Measurements from ENCODE around the gene IL5.
A peak's percentile ranks its signal among the peaks of the same experiment; 100 is the strongest.

Gene IL5

DNA sequence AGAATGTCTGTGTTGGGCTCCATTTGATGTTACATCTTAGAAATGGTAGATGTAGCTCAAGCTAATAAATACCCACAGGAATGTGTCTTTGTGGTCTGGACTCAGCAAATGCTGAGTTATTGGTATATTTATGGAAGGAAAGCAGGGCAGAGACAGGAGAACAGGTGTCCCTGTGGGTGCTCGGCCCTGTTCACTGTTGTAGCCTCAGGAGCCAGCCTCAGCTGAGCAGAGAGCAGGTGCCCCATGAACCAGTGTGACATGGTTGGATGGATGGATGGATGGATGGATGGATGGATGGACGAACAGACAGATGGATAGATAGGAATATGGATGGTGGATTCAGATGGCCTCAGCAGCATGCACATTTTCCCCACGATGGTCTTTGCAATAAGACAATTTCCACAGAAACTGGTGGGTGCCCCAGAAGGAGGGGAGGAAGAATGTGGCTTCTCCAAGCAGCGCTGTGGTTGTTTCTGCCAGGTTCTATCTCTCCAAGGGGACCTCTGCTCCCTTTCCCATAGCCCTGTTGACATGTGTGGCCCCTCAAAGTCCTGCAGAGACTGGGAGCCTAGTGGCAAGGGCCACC is 44.5 kb downstream of the IL5 start:
- H3K4me3 ChIP-seq (ENCODE audit: low read length in 2 of 2) = no peak overlapping the region
- peak overlapping the region; percentile 92 for H3K27ac ChIP-seq (ENCODE audit: low read length)
- no peak overlapping the region for H3K9ac ChIP-seq (ENCODE audit: low read length in 2 of 2)
- no peaks in the 10 kb centered on the region for H3K9me3 ChIP-seq (ENCODE audit: control insufficient read depth in 2 of 2, low read length in 2 of 2)
- H3K4me1 ChIP-seq (ENCODE audit: control insufficient read depth, insufficient read depth, low read length) = peaks cover 50% of the 10 kb centered on the region
- no peaks in the 10 kb centered on the region for H3K27me3 ChIP-seq (ENCODE audit: control insufficient read depth in 1 of 2, insufficient read depth in 2 of 2, low read length in 2 of 2)
- no peaks in the 10 kb centered on the region for H3K36me3 ChIP-seq (ENCODE audit: control insufficient read depth in 2 of 2, insufficient read depth in 2 of 2, low read length in 2 of 2)

DNA sequence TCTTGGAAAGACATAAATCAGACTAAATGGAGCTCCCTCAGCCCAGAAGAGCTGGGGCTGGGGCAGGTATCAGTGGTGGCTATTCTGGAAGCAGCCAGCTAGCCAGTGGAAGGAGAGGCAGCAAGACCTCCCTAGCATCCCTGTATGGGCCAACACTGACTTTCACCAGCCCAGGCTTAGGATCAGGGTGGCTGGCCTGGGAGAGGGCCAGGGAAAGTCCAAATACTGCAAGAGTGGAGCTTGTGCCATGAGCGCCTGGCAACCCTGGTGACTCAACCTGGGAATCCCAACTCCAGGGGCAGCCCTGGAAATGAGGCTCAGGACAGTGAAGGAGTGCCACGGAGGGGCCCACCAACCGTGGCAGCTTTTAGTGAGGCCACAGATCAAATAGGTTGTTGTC is 45.2 kb downstream of the IL5 start:
- Histone ChIP-seq H3K9me3 (ENCODE audit: control insufficient read depth in 2 of 2, low read length in 2 of 2) (no peaks in the 10 kb centered on the region), H3K27me3 (ENCODE audit: control insufficient read depth in 1 of 2, insufficient read depth in 2 of 2, low read length in 2 of 2) (no peaks in the 10 kb centered on the region), H3K4me3 (ENCODE audit: low read length in 2 of 2) (no peak overlapping the region), H3K9ac (ENCODE audit: low read length in 2 of 2) (peak overlapping the region in 1 of 2 donors; percentile 19), H3K36me3 (ENCODE audit: control insufficient read depth in 2 of 2, insufficient read depth in 2 of 2, low read length in 2 of 2) (no peaks in the 10 kb centered on the region), H3K4me1 (ENCODE audit: control insufficient read depth, insufficient read depth, low read length) (peaks cover 50% of the 10 kb centered on the region), H3K27ac (ENCODE audit: low read length) (peak overlapping the region; percentile 92)

GRCh38 chr5:132497488-132497997 is 45.8 kb downstream of the IL5 start:
- Histone ChIP-seq H3K4me1 (ENCODE audit: control insufficient read depth, insufficient read depth, low read length) (peaks cover 50% of the 10 kb centered on the region), H3K4me3 (ENCODE audit: low read length in 2 of 2) (peak overlapping the region; percentile 67 to 90), H3K9ac (ENCODE audit: low read length in 2 of 2) (peak overlapping the region; percentile 55 to 87), H3K36me3 (ENCODE audit: control insufficient read depth in 2 of 2, insufficient read depth in 2 of 2, low read length in 2 of 2) (no peaks in the 10 kb centered on the region), H3K9me3 (ENCODE audit: control insufficient read depth in 2 of 2, low read length in 2 of 2) (no peaks in the 10 kb centered on the region), H3K27ac (ENCODE audit: low read length) (peak overlapping the region; percentile 92), H3K27me3 (ENCODE audit: control insufficient read depth in 1 of 2, insufficient read depth in 2 of 2, low read length in 2 of 2) (no peaks in the 10 kb centered on the region)

GRCh38 chr5:132496631-132497487 is 46.5 kb downstream of the IL5 start:
- H3K9ac ChIP-seq (ENCODE audit: low read length in 2 of 2) = peak overlapping the region; percentile 75 to 87
- H3K4me3 ChIP-seq (ENCODE audit: low read length in 2 of 2) = peak overlapping the region; percentile 87 to 90
- peak overlapping the region; percentile 92 for H3K27ac ChIP-seq (ENCODE audit: low read length)
- peaks cover 52% of the 10 kb centered on the region for H3K4me1 ChIP-seq (ENCODE audit: control insufficient read depth, insufficient read depth, low read length)
- no peaks in the 10 kb centered on the region for H3K36me3 ChIP-seq (ENCODE audit: control insufficient read depth in 2 of 2, insufficient read depth in 2 of 2, low read length in 2 of 2)
- H3K9me3 ChIP-seq (ENCODE audit: control insufficient read depth in 2 of 2, low read length in 2 of 2) = no peaks in the 10 kb centered on the region
- H3K27me3 ChIP-seq (ENCODE audit: control insufficient read depth in 1 of 2, insufficient read depth in 2 of 2, low read length in 2 of 2) = no peaks in the 10 kb centered on the region

DNA sequence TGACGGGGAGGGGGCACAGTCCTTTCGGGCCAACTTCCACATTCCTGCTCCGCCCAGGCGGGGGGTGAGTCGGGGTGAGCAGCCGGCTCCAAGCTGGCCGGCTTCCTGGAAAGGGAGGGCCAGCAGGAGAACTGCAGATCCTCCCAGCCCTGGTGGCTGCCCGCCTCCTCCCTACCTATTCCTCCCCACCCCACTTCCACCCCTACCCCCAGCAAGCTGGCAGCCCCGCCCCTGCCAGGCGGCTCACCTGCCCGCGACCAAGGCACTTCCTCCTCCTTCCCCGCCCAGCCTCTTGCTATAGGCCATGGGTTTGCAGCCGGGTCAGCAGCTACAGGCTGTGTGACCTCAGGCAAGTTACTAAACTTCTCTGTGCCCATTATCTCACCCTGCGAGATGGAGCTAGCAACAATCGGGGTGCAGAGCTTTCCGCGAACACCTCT is 47.1 kb downstream of the IL5 start:
- peaks cover 51% of the 10 kb centered on the region for H3K4me1 ChIP-seq (ENCODE audit: control insufficient read depth, insufficient read depth, low read length)
- no peaks in the 10 kb centered on the region for H3K9me3 ChIP-seq (ENCODE audit: control insufficient read depth in 2 of 2, low read length in 2 of 2)
- no peaks in the 10 kb centered on the region for H3K27me3 ChIP-seq (ENCODE audit: control insufficient read depth in 1 of 2, insufficient read depth in 2 of 2, low read length in 2 of 2)
- H3K36me3 ChIP-seq (ENCODE audit: control insufficient read depth in 2 of 2, insufficient read depth in 2 of 2, low read length in 2 of 2) = no peaks in the 10 kb centered on the region
- peak overlapping the region; percentile 92 for H3K27ac ChIP-seq (ENCODE audit: low read length)
- peak overlapping the region; percentile 75 to 87 for H3K9ac ChIP-seq (ENCODE audit: low read length in 2 of 2)
- H3K4me3 ChIP-seq (ENCODE audit: low read length in 2 of 2) = peak overlapping the region; percentile 87 to 90

GRCh38 chr5:132495667-132496190 is 47.6 kb downstream of the IL5 start:
- no peaks in the 10 kb centered on the region for H3K36me3 ChIP-seq (ENCODE audit: control insufficient read depth in 2 of 2, insufficient read depth in 2 of 2, low read length in 2 of 2)
- H3K27me3 ChIP-seq (ENCODE audit: control insufficient read depth in 1 of 2, insufficient read depth in 2 of 2, low read length in 2 of 2) = no peaks in the 10 kb centered on the region
- peaks cover 49% of the 10 kb centered on the region for H3K4me1 ChIP-seq (ENCODE audit: control insufficient read depth, insufficient read depth, low read length)
- peak overlapping the region; percentile 55 to 90 for H3K4me3 ChIP-seq (ENCODE audit: low read length in 2 of 2)
- H3K27ac ChIP-seq (ENCODE audit: low read length) = peak overlapping the region; percentile 92
- no peaks in the 10 kb centered on the region for H3K9me3 ChIP-seq (ENCODE audit: control insufficient read depth in 2 of 2, low read length in 2 of 2)
- H3K9ac ChIP-seq (ENCODE audit: low read length in 2 of 2) = peak overlapping the region; percentile 71 to 87

DNA sequence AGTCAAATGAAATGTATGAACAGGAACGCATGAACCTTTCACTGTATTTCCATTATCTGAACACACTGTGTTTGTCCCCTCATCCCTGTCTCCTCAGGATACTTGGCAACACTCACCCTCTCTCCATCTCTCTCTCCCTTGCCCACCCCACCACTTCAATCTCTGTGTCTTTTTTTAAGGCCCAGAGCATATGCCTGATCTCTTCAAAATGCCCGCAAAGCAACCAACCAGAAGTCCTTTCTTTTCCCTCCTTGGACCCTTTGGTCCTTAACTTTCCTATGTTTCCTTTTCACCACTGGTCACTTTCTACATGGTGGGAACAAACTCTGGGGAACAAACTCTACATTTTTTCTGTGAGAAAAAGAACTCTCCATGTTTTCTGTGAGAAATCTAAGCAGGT is 49.5 kb downstream of the IL5 start:
- Histone ChIP-seq H3K9me3 (ENCODE audit: control insufficient read depth in 2 of 2, low read length in 2 of 2) (no peaks in the 10 kb centered on the region), H3K36me3 (ENCODE audit: control insufficient read depth in 2 of 2, insufficient read depth in 2 of 2, low read length in 2 of 2) (peaks cover 0 to 6% of the 10 kb centered on the region in 2 donors), H3K9ac (ENCODE audit: low read length in 2 of 2) (no peak overlapping the region), H3K27me3 (ENCODE audit: control insufficient read depth in 1 of 2, insufficient read depth in 2 of 2, low read length in 2 of 2) (no peaks in the 10 kb centered on the region), H3K4me1 (ENCODE audit: control insufficient read depth, insufficient read depth, low read length) (peaks cover 61% of the 10 kb centered on the region), H3K4me3 (ENCODE audit: low read length in 2 of 2) (no peak overlapping the region), H3K27ac (ENCODE audit: low read length) (peak overlapping the region; percentile 92)

DNA sequence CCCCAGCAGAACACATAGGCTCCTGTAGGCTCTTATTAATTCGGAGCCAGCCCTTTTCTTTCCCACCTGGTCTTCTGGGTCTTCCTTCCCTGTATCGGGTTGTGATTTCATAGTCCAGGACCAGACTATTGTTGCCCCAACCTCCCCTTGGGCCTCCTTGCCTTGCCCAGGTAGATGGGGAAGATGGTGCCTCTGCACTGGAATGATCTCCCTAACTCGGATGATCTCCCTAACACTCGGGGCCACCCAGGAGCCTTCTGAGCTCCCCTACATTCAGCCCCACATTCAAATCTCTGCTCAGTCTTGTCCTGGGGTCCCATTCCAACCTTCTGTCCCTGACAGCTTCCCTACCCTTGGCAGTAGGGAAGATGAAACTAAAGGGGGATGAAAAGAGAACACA is 50.1 kb downstream of the IL5 start:
- Histone ChIP-seq H3K9me3 (ENCODE audit: control insufficient read depth in 2 of 2, low read length in 2 of 2) (no peaks in the 10 kb centered on the region), H3K27ac (ENCODE audit: low read length) (no peak overlapping the region), H3K27me3 (ENCODE audit: control insufficient read depth in 1 of 2, insufficient read depth in 2 of 2, low read length in 2 of 2) (no peaks in the 10 kb centered on the region), H3K36me3 (ENCODE audit: control insufficient read depth in 2 of 2, insufficient read depth in 2 of 2, low read length in 2 of 2) (peaks cover under 1 to 11% of the 10 kb centered on the region in 2 donors), H3K9ac (ENCODE audit: low read length in 2 of 2) (no peak overlapping the region), H3K4me1 (ENCODE audit: control insufficient read depth, insufficient read depth, low read length) (peaks cover 63% of the 10 kb centered on the region), H3K4me3 (ENCODE audit: low read length in 2 of 2) (no peak overlapping the region)

DNA sequence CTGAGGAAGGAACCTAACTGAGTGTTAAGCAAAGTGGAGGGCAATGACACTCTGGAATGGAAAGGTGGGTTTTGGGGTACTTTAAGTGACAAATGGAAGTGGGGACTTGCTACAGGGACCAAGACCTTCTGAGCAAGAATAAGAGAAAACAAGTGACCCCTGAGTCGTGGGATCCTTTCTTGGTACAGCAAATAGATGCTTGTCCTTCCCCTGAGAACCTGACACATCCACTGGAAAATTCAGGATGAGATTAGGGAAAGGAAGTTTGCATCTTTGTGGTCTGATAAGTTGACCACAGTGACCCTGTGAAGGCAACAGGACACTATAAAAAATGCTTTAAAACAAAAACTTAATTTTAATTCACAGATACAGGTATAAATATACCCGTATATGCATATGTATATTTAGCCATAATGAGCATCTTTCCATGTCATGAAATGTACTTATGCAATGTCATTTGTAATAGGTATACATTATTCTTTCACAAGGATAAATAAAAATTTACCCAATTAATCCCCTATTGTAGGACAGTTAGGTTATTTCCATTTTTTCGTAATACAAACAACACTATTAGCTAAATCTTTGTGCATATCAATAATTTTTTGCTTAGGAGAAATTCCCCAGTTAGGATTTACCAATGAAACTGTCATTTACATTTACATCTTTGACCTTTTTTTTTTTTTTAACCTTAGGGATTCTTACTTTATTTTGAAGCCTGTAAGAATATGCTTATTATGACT is 50.8 kb downstream of the IL5 start:
- Histone ChIP-seq H3K27me3 (ENCODE audit: control insufficient read depth in 1 of 2, insufficient read depth in 2 of 2, low read length in 2 of 2) (no peaks in the 10 kb centered on the region), H3K27ac (ENCODE audit: low read length) (peak overlapping the region; percentile 95), H3K36me3 (ENCODE audit: control insufficient read depth in 2 of 2, insufficient read depth in 2 of 2, low read length in 2 of 2) (peaks cover 6 to 18% of the 10 kb centered on the region in 2 donors), H3K4me3 (ENCODE audit: low read length in 2 of 2) (no peak overlapping the region), H3K9me3 (ENCODE audit: control insufficient read depth in 2 of 2, low read length in 2 of 2) (no peaks in the 10 kb centered on the region), H3K9ac (ENCODE audit: low read length in 2 of 2) (no peak overlapping the region), H3K4me1 (ENCODE audit: control insufficient read depth, insufficient read depth, low read length) (peaks cover 63% of the 10 kb centered on the region)

Data from stomach smooth muscle (tissue), 2 donors.